A549 (cell line): ENCODE results near the gene PAPSS2. TPM values are rescaled to one million over a fixed set of nuclear protein-coding genes. Genes with fewer than 3 reads are reported as not detected.

Source experiments
- ATAC-seq, 2 experiments: fragments of 200-7000 bp in 1 of 2; fragments of >200 bp in 1 of 2; cut with Nextera tagmentation in 1 of 2; cut with Tn5 transposase in 1 of 2; 3 replicates each; pipeline versions ENCODE4 v1.8.0 to v1.9.1; 2018 to 2020; ENCODE audit warnings: mild to moderate bottlenecking in 1 of 2, moderate library complexity in 1 of 2
- CTCF ChIA-PET: fragments of 300-600 bp; sonication (Branson Sonifier 250); formaldehyde crosslinking; extraction: SDS; loops from one replicate; lab custom pipeline; 2021; ENCODE audit warnings: antibody characterized with exemption, inconsistent platforms; lab: Yijun Ruan, JAX
- POLR2A ChIA-PET: fragments of 350-600 bp; formaldehyde crosslinking; extraction: SDS; loops from one replicate; lab custom pipeline; 2021; ENCODE audit warnings: antibody characterized with exemption, inconsistent platforms; lab: Yijun Ruan, JAX
- DNase-seq, 2 experiments: peaks; one replicate each; pipeline versions ENCODE4 v3.0.0 to v3.0.0-alpha.2; 2011 to 2016; ENCODE audit warnings: low read depth in 1 of 2, low spot score in 1 of 2
- FAIRE-seq: peaks from 2 replicates; lab custom pipeline; 2011; peaks lifted over from hg19 to GRCh38; lab: Jason Lieb, UNC
- H3K27ac ChIP-seq, 2 experiments: fragments of >200 bp; sonication (Bioruptor Twin); formaldehyde crosslinking; 3 replicates each; pipeline ENCODE4 v1.5.1; 2016 to 2017
- H3K4me1 ChIP-seq: fragments of >200 bp; sonication (Bioruptor Twin); formaldehyde crosslinking; 3 replicates; pipeline ENCODE4 v1.6.1; 2016
- H3K4me2 ChIP-seq: fragments of >200 bp; sonication (Bioruptor Twin); formaldehyde crosslinking; 3 replicates; pipeline ENCODE4 v1.6.1; 2016
- H3K4me3 ChIP-seq: fragments of >200 bp; sonication (Bioruptor Twin); formaldehyde crosslinking; 3 replicates; pipeline ENCODE4 v1.5.1; 2016
- H3K9me3 ChIP-seq: fragments of >200 bp; sonication (Bioruptor Twin); formaldehyde crosslinking; 3 replicates; pipeline ENCODE4 v1.6.1; 2016
- BHLHE40 ChIP-seq: IDR thresholded peaks from 2 replicates; pipeline ENCODE4 v1.6.1; 2012; ENCODE audit warnings: low read depth, low read length, inconsistent platforms
- CBX2 ChIP-seq: fragments of 200-600 bp; sonication (generic); IDR thresholded peaks from 2 replicates; pipeline ENCODE4 v1.6.1; 2016; ENCODE audit warnings: low read depth, mild to moderate bottlenecking, borderline replicate concordance
- CBX8 ChIP-seq: fragments of 200-600 bp; sonication (generic); IDR thresholded peaks from 2 replicates; pipeline ENCODE4 v1.6.1; 2016
- CHD2 ChIP-seq: fragments of 150-350 bp; IDR thresholded peaks from 2 replicates; pipeline ENCODE4 v1.6.1; 2014; ENCODE audit warnings: low read length; ENCODE audit not compliant: partially characterized antibody
- CHD4 ChIP-seq: fragments of 200-600 bp; sonication (generic); IDR thresholded peaks from 2 replicates; pipeline ENCODE4 v1.6.1; 2016; ENCODE audit warnings: antibody characterized with exemption, mild to moderate bottlenecking, borderline replicate concordance
- EHF ChIP-seq: fragments of 250-450 bp; sonication (Bioruptor Pico); IDR thresholded peaks from 2 replicates; pipeline ENCODE4 v1.5.0; 2020; ENCODE audit warnings: mild to moderate bottlenecking
- FOSB ChIP-seq: fragments of 250-450 bp; sonication (Bioruptor Pico); IDR thresholded peaks from 2 replicates; pipeline ENCODE4 v1.5.0; 2020; ENCODE audit warnings: mild to moderate bottlenecking, moderate library complexity
- HEYL ChIP-seq: fragments of 250-450 bp; sonication (Bioruptor Pico); IDR thresholded peaks from 2 replicates; pipeline ENCODE4 v1.8.0; 2021; ENCODE audit warnings: mild to moderate bottlenecking, moderate library complexity
- JUN ChIP-seq, 2 experiments: fragments of >200 bp; sonication (Bioruptor Twin); formaldehyde crosslinking; IDR thresholded peaks; 2 replicates in 1 of 2; 3 replicates in 1 of 2; pipeline ENCODE4 v1.6.1; 2016 to 2017
- MAFK ChIP-seq: fragments of 450-650 bp; IDR thresholded peaks from 2 replicates; pipeline ENCODE4 v1.6.1; 2014; ENCODE audit not compliant: partially characterized antibody
- MAZ ChIP-seq: fragments of 150-350 bp; IDR thresholded peaks from 2 replicates; pipeline ENCODE4 v1.6.1; 2014; ENCODE audit warnings: antibody characterized with exemption, low read depth, low read length, borderline replicate concordance
- MYC ChIP-seq: IDR thresholded peaks from 2 replicates; pipeline ENCODE4 v1.6.1; 2012; ENCODE audit warnings: mild to moderate bottlenecking, inconsistent platforms, low read length, improper control_type of control experiment, borderline replicate concordance
- NFE2L2 ChIP-seq: fragments of 150-350 bp; conservative IDR thresholded peaks from 2 replicates; pipeline ENCODE4 v1.6.1; 2014; ENCODE audit warnings: low read length
- NPAS2 ChIP-seq: fragments of 250-450 bp; sonication (Bioruptor Pico); IDR thresholded peaks from 2 replicates; pipeline ENCODE4 v1.8.0; 2022; ENCODE audit warnings: mild to moderate bottlenecking, moderate library complexity, borderline replicate concordance
- POLR2A ChIP-seq: IDR thresholded peaks from 2 replicates; pipeline ENCODE4 v1.6.1; 2012; ENCODE audit warnings: mild to moderate bottlenecking, low read length
- POLR2AphosphoS2 ChIP-seq: conservative IDR thresholded peaks from 2 replicates; pipeline ENCODE4 v1.6.1; 2012; ENCODE audit warnings: low read length, improper control_type of control experiment, inconsistent platforms
- RAD21 ChIP-seq, 2 experiments: fragments of >200 bp in 1 of 2; sonication (Bioruptor Twin) in 1 of 2; formaldehyde crosslinking in 1 of 2; IDR thresholded peaks in 1 of 2; conservative IDR thresholded peaks in 1 of 2; 2 replicates in 1 of 2; 3 replicates in 1 of 2; pipeline ENCODE4 v1.6.1; 2012 to 2018; ENCODE audit warnings: inconsistent platforms in 1 of 2
- TFCP2L1 ChIP-seq: fragments of 250-450 bp; sonication (Bioruptor Pico); IDR thresholded peaks from 2 replicates; pipeline ENCODE4 v1.5.0; 2021; ENCODE audit warnings: mild to moderate bottlenecking
- TP53 ChIP-seq: fragments of 250-450 bp; sonication (Bioruptor Pico); IDR thresholded peaks from 2 replicates; pipeline ENCODE4 v1.5.0; 2021; ENCODE audit warnings: mild to moderate bottlenecking, moderate library complexity
- ZNF302 ChIP-seq: fragments of 250-450 bp; sonication (Bioruptor Pico); IDR thresholded peaks from 2 replicates; pipeline ENCODE4 v1.9.0; 2021; ENCODE audit warnings: inconsistent platforms, mild to moderate bottlenecking, moderate library complexity
- WGBS: methylation state at CpG from one replicate; pipeline ENCODE4 v1.1.6; 2017; ENCODE audit errors: missing lambda C conversion rate; 5-methylcytosine and 5-hydroxymethylcytosine counted together
- polyA plus RNA-seq, 4 experiments: library from polyadenylated mRNA; depleted of rRNA in 3 of 4; stranded (reverse); fragments of >200 nt; fragmentation: RNase III in 1 of 4; extraction: RNeasy Plus Mini Kit Qiagen cat#74134 plus additional on column Dnase treatment in 1 of 4; gene quantifications; 2 replicates in 3 of 4; 3 replicates in 1 of 4; pipeline ENCODE4 v1.2.3, GENCODE V29; 2011 to 2017
- TF ChIP-seq, protein P1 (sequence below): fragments of >200 bp; sonication (Bioruptor Twin); formaldehyde crosslinking; IDR thresholded peaks from 2 replicates; pipeline ENCODE4 v1.6.1; 2016
- TF ChIP-seq, protein P2 (sequence below): fragments of >200 bp; sonication (Bioruptor Twin); formaldehyde crosslinking; IDR thresholded peaks from 3 replicates; pipeline ENCODE4 v1.5.1; 2016
- TF ChIP-seq, protein P3 (sequence below): fragments of 450-650 bp; IDR thresholded peaks from 2 replicates; pipeline ENCODE4 v1.6.1; 2014; ENCODE audit warnings: antibody characterized with exemption
- TF ChIP-seq, protein P4 (sequence below): IDR thresholded peaks from 2 replicates; pipeline ENCODE4 v1.6.1; 2012; ENCODE audit warnings: low read depth, borderline replicate concordance

PAPSS2 gene
- polyA plus RNA-seq, 2 of the 4 experiments (the other 2 are of a cell fraction), result 27.7 to 29.0 TPM

DNA sequence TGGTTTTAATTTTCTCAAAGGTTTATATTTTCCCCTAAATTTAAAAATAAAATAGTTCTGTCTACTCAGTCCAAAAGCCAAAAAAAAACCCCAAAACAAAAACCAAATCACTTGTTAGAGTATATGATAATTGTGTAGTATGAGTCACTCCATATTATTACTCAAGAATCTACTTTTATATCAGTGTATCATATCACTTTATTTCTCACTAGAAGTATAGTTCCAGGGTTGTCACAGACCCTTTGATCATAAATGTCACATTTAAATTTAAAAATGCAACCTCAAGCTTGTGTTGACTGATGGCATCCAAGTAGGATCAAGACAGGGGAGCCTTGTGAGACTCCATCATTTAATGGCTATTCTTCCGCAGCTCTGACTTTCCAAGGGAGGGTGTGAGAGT lies 61.0 kb downstream of the PAPSS2 start:
- ChIA-PET POLR2A (no interaction called here), CTCF (interaction anchor here (1.6 to 4.4 kb wide), 2 partner anchors 10 to 13 kb away, joined by 5 to 24 read pairs; no protein-coding TSS in a partner anchor)
- 89% methylated on average over 1 of the region's 1 CpG for WGBS
- H3K4me1 ChIP-seq, result no peaks in the 10 kb centered on the region
- no peaks in the 10 kb centered on the region for H3K9me3 ChIP-seq
- H3K4me2 ChIP-seq, result no peak overlapping the region
- ATAC-seq (no peak), FAIRE-seq (no peak), DNase-seq (no peak)
- TF ChIP-seq CHD4 (no peak), MAFK (no peak), RAD21 (conservative IDR thresholded peaks at IDR 0.05 in 1 of 2, IDR thresholded peaks at IDR 0.05 in 1 of 2) (no peak), CBX8 (no peak), ZNF302 (CRISPR knock-in tag) (no peak)
- TF ChIP-seq, protein P1, sequence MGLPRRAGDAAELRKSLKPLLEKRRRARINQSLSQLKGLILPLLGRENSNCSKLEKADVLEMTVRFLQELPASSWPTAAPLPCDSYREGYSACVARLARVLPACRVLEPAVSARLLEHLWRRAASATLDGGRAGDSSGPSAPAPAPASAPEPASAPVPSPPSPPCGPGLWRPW, result no peak
- TF ChIP-seq, protein P2, sequence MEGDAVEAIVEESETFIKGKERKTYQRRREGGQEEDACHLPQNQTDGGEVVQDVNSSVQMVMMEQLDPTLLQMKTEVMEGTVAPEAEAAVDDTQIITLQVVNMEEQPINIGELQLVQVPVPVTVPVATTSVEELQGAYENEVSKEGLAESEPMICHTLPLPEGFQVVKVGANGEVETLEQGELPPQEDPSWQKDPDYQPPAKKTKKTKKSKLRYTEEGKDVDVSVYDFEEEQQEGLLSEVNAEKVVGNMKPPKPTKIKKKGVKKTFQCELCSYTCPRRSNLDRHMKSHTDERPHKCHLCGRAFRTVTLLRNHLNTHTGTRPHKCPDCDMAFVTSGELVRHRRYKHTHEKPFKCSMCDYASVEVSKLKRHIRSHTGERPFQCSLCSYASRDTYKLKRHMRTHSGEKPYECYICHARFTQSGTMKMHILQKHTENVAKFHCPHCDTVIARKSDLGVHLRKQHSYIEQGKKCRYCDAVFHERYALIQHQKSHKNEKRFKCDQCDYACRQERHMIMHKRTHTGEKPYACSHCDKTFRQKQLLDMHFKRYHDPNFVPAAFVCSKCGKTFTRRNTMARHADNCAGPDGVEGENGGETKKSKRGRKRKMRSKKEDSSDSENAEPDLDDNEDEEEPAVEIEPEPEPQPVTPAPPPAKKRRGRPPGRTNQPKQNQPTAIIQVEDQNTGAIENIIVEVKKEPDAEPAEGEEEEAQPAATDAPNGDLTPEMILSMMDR, result no peak
- H3K27ac ChIP-seq, result no peak overlapping the region
- H3K4me3 ChIP-seq, result no peak overlapping the region

DNA sequence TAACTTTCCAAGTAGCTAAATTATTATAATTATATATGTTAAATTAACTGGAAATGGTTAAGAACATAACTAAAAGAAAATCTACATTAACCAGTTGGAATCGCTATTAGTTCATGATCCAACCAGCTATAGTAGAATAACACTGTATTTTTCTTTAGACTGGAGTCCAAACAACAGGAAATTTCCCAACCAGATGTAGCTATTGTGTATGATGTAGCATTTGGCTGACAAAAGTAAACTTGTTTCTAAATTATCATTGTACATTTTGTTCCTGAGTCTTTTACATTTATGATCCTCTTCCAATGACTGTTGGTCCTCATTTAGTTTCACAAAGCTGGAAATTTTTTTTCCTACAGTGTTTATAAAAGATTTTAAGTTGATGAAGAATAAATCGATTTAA lies 62.1 kb downstream of the PAPSS2 start:
- TF ChIP-seq POLR2A, result no peak
- TF ChIP-seq BHLHE40, result no peak
- TF ChIP-seq RAD21 (conservative IDR thresholded peaks at IDR 0.05 in 1 of 2, IDR thresholded peaks at IDR 0.05 in 1 of 2), result no peak
- TF ChIP-seq, protein P3, sequence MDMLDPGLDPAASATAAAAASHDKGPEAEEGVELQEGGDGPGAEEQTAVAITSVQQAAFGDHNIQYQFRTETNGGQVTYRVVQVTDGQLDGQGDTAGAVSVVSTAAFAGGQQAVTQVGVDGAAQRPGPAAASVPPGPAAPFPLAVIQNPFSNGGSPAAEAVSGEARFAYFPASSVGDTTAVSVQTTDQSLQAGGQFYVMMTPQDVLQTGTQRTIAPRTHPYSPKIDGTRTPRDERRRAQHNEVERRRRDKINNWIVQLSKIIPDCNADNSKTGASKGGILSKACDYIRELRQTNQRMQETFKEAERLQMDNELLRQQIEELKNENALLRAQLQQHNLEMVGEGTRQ, result no peak
- TF ChIP-seq TFCP2L1, result no peak
- no peak for TF ChIP-seq NFE2L2
- no peak for TF ChIP-seq HEYL (CRISPR knock-in tag)
- no peak for TF ChIP-seq TP53 (CRISPR knock-in tag)

DNA sequence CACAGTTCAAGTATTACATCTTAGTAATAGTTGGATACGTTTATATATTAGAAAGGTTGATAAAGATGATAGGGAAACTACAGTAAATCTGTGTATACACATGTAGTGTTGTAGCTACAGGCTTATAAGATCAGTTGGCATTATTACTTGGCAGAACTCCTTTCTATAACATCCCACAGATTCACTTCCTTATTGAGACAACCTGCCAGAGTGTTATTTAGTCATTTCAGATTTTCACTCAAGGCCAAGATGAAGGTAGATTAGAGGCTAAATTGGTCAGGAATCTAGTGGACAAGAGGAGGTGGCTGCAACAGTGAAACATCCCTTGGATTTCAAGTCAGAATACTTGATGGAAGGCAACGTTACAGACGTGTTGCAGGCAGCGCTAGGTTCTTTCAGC lies 63.0 kb downstream of the PAPSS2 start:
- TF ChIP-seq FOSB (no peak), HEYL (CRISPR knock-in tag) (no peak), BHLHE40 (no peak), ZNF302 (CRISPR knock-in tag) (no peak), JUN (IDR thresholded peaks at IDR 0.05) (no peak), POLR2A (no peak), NPAS2 (CRISPR knock-in tag) (no peak), MAZ (no peak), TP53 (CRISPR knock-in tag) (no peak), CBX2 (no peak), EHF (CRISPR knock-in tag) (no peak), TFCP2L1 (no peak), MYC (no peak), POLR2AphosphoS2 (no peak), CHD2 (no peak)
- TF ChIP-seq, protein P4, sequence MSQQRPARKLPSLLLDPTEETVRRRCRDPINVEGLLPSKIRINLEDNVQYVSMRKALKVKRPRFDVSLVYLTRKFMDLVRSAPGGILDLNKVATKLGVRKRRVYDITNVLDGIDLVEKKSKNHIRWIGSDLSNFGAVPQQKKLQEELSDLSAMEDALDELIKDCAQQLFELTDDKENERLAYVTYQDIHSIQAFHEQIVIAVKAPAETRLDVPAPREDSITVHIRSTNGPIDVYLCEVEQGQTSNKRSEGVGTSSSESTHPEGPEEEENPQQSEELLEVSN, result no peak
- TF ChIP-seq, protein P2, result no peak
- TF ChIP-seq, all 56 proteins: peak for 0
- ATAC-seq, result no peak
- ChIA-PET POLR2A (no interaction called here), CTCF (interaction anchor here (4.4 kb wide), 1 partner anchor 11 kb away, joined by 24 read pairs; no protein-coding TSS in a partner anchor)
- H3K4me1 ChIP-seq, result no peaks in the 10 kb centered on the region
- H3K27ac ChIP-seq, result no peak overlapping the region
- no peak for FAIRE-seq
- 89% methylated on average over 4 of the region's 4 CpGs for WGBS
- no peak for DNase-seq
- no peaks in the 10 kb centered on the region for H3K9me3 ChIP-seq
- no peak overlapping the region for H3K4me2 ChIP-seq
- H3K4me3 ChIP-seq, result no peak overlapping the region

More for the DNA sequence above, 62.1 kb downstream of the PAPSS2 start:
- ChIA-PET POLR2A (no interaction called here), CTCF (interaction anchor here (1.6 to 4.4 kb wide), 2 partner anchors 9 to 12 kb away, joined by 5 to 24 read pairs; no protein-coding TSS in a partner anchor)
- no peak overlapping the region for H3K27ac ChIP-seq
- H3K9me3 ChIP-seq, result no peaks in the 10 kb centered on the region
- FAIRE-seq (no peak), ATAC-seq (no peak), DNase-seq (no peak)
- no peaks in the 10 kb centered on the region for H3K4me1 ChIP-seq
- no peak overlapping the region for H3K4me3 ChIP-seq
- no peak overlapping the region for H3K4me2 ChIP-seq
- WGBS, result 75% methylated on average over 2 of the region's 2 CpGs
